WTC11 (cell line): ENCODE results near the gene NRXN3. TPM values are rescaled to one million over a fixed set of nuclear protein-coding genes. Genes with fewer than 3 reads are reported as not detected.

Source experiments
- ATAC-seq: fragments of 200-7000 bp; cut with Tn5 transposase; 2 replicates; pipeline ENCODE4 v1.10.0; 2021; ENCODE audit warnings: mild to moderate bottlenecking, moderate library complexity
- CTCF ChIA-PET: fragments of 300-600 bp; sonication (Branson Sonifier 250); formaldehyde crosslinking; loops from one replicate; lab custom pipeline; 2021; ENCODE audit warnings: antibody characterized with exemption; lab: Charles Lee
- POLR2A ChIA-PET: fragments of 350-600 bp; sonication (Branson Sonifier 250); formaldehyde crosslinking; loops from one replicate; lab custom pipeline; 2021; ENCODE audit warnings: antibody characterized with exemption; lab: Charles Lee
- DNase-seq: peaks from one replicate; pipeline ENCODE4 v3.0.0; 2021; ENCODE audit warnings: low spot score
- H3K27ac Mint-ChIP-seq: 2 replicates; pipeline ENCODE4 v1.8.0; 2021; ENCODE audit warnings: mixed read lengths
- H3K27me3 Mint-ChIP-seq: 2 replicates; pipeline ENCODE4 v1.8.0; 2021; ENCODE audit warnings: low read depth, mild to moderate bottlenecking, moderate library complexity, mixed read lengths
- H3K36me3 Mint-ChIP-seq: 2 replicates; pipeline ENCODE4 v1.8.0; 2021; ENCODE audit warnings: mixed read lengths
- H3K4me1 Mint-ChIP-seq: 2 replicates; pipeline ENCODE4 v1.8.0; 2022; ENCODE audit warnings: mixed read lengths
- H3K4me3 Mint-ChIP-seq: 2 replicates; pipeline ENCODE4 v1.8.0; 2021; ENCODE audit warnings: mild to moderate bottlenecking, moderate library complexity, mixed read lengths
- H3K9me3 Mint-ChIP-seq: 2 replicates; pipeline ENCODE4 v1.8.0; 2021; ENCODE audit warnings: mixed read lengths
- ATF1 ChIP-seq: sonication (generic); formaldehyde crosslinking; IDR thresholded peaks from 2 replicates; pipeline ENCODE4 v1.8.1; 2023; ENCODE audit warnings: mild to moderate bottlenecking, moderate library complexity, missing genetic modification reagents
- CREB1 ChIP-seq: sonication (generic); formaldehyde crosslinking; IDR thresholded peaks from 2 replicates; pipeline ENCODE4 v1.8.0; 2023; ENCODE audit warnings: mild to moderate bottlenecking, missing genetic modification reagents
- E2F5 ChIP-seq: sonication (generic); formaldehyde crosslinking; IDR thresholded peaks from 2 replicates; pipeline ENCODE4 v1.8.1; 2022; ENCODE audit warnings: mild to moderate bottlenecking, moderate library complexity, missing genetic modification reagents
- ELF4 ChIP-seq: sonication (generic); formaldehyde crosslinking; IDR thresholded peaks from 2 replicates; pipeline ENCODE4 v1.8.1; 2022; ENCODE audit warnings: low read depth, mild to moderate bottlenecking, moderate library complexity, missing genetic modification reagents
- FOXP1 ChIP-seq: sonication (generic); formaldehyde crosslinking; IDR thresholded peaks from 2 replicates; pipeline ENCODE4 v1.8.0; 2022; ENCODE audit warnings: missing genetic modification reagents, mild to moderate bottlenecking, moderate library complexity, borderline replicate concordance
- GABPB1 ChIP-seq: sonication (generic); formaldehyde crosslinking; IDR thresholded peaks from 2 replicates; pipeline ENCODE4 v1.8.1; 2023; ENCODE audit warnings: mild to moderate bottlenecking, missing genetic modification reagents
- GRHL2 ChIP-seq: fragments of 250-450 bp; sonication (Bioruptor Pico); IDR thresholded peaks from 2 replicates; pipeline ENCODE4 v1.8.0; 2022; ENCODE audit warnings: mild to moderate bottlenecking, moderate library complexity; ENCODE audit not compliant: insufficient replicate concordance, severe bottlenecking
- MAX ChIP-seq: sonication (generic); formaldehyde crosslinking; IDR thresholded peaks from 2 replicates; pipeline ENCODE4 v1.8.0; 2022; ENCODE audit warnings: mild to moderate bottlenecking, missing genetic modification reagents
- MLX ChIP-seq: sonication (generic); formaldehyde crosslinking; IDR thresholded peaks from 2 replicates; pipeline ENCODE4 v1.8.1; 2023; ENCODE audit warnings: mild to moderate bottlenecking, missing genetic modification reagents, moderate library complexity
- NR1H2 ChIP-seq: sonication (generic); formaldehyde crosslinking; IDR thresholded peaks from 2 replicates; pipeline ENCODE4 v1.9.0; 2021; ENCODE audit warnings: mild to moderate bottlenecking, moderate library complexity, missing genetic modification reagents
- PREB ChIP-seq: sonication (generic); formaldehyde crosslinking; IDR thresholded peaks from 2 replicates; pipeline ENCODE4 v1.8.1; 2022; ENCODE audit warnings: mild to moderate bottlenecking, missing genetic modification reagents, moderate library complexity, borderline replicate concordance
- PRRX2 ChIP-seq: fragments of 250-450 bp; sonication (Bioruptor Pico); IDR thresholded peaks from 2 replicates; pipeline ENCODE4 v1.8.0; 2021; ENCODE audit warnings: mild to moderate bottlenecking
- SMAD4 ChIP-seq: sonication (generic); formaldehyde crosslinking; IDR thresholded peaks from 2 replicates; pipeline ENCODE4 v1.8.0; 2022; ENCODE audit warnings: mild to moderate bottlenecking, missing genetic modification reagents
- STAT6 ChIP-seq: sonication (generic); formaldehyde crosslinking; conservative IDR thresholded peaks from 2 replicates; pipeline ENCODE4 v1.8.1; 2023; ENCODE audit warnings: mild to moderate bottlenecking, low read depth, missing genetic modification reagents, moderate library complexity
- TCF7 ChIP-seq: sonication (generic); formaldehyde crosslinking; IDR thresholded peaks from 2 replicates; pipeline ENCODE4 v1.8.0; 2022; ENCODE audit warnings: mild to moderate bottlenecking, low read depth, missing genetic modification reagents, moderate library complexity
- USF1 ChIP-seq: sonication (generic); formaldehyde crosslinking; IDR thresholded peaks from 2 replicates; pipeline ENCODE4 v1.8.0; 2022; ENCODE audit warnings: mild to moderate bottlenecking, missing genetic modification reagents
- USF2 ChIP-seq: sonication (generic); formaldehyde crosslinking; IDR thresholded peaks from 2 replicates; pipeline ENCODE4 v1.8.1; 2023; ENCODE audit warnings: mild to moderate bottlenecking, missing genetic modification reagents, moderate library complexity
- ZMAT4 ChIP-seq: fragments of 250-450 bp; sonication (Bioruptor Pico); IDR thresholded peaks from 2 replicates; pipeline ENCODE4 v1.9.0; 2021; ENCODE audit warnings: mild to moderate bottlenecking
- ZNF396 ChIP-seq: fragments of 250-450 bp; sonication (Bioruptor Pico); IDR thresholded peaks from 2 replicates; pipeline ENCODE4 v1.8.0; 2021; ENCODE audit warnings: mild to moderate bottlenecking, moderate library complexity, borderline replicate concordance
- ZNF416 ChIP-seq: fragments of 250-450 bp; sonication (Bioruptor Pico); IDR thresholded peaks from 2 replicates; pipeline ENCODE4 v1.9.0; 2021; ENCODE audit warnings: mild to moderate bottlenecking, inconsistent platforms
- ZNF671 ChIP-seq: fragments of 250-450 bp; sonication (Bioruptor Pico); IDR thresholded peaks from 2 replicates; pipeline ENCODE4 v1.8.0; 2021; ENCODE audit warnings: mild to moderate bottlenecking
- total RNA-seq: library from RNA; stranded (reverse); gene quantifications from 3 replicates; pipeline ENCODE4 v1.2.3, GENCODE V29; 2021

NRXN3 gene
- total RNA-seq, 1 experiment from 2014 or later = 3.0 TPM

GRCh38 chr14:78319406-78319805 is 149.2 kb downstream of the NRXN3 start:
- DNase-seq = no peak
- peaks cover 41% of the 10 kb centered on the region for H3K4me1 Mint-ChIP-seq
- TF ChIP-seq USF2 (CRISPR knock-in tag) (no peak), ZNF396 (CRISPR knock-in tag) (no peak), NR1H2 (CRISPR knock-in tag) (no peak), FOXP1 (CRISPR knock-in tag) (no peak), CREB1 (CRISPR knock-in tag) (no peak), ZNF671 (no peak), MAX (CRISPR knock-in tag) (no peak), PRRX2 (no peak), SMAD4 (no peak), ZNF416 (CRISPR knock-in tag) (no peak)
- no peaks in the 10 kb centered on the region for H3K27me3 Mint-ChIP-seq
- POLR2A ChIA-PET = no interaction called here
- no peaks in the 10 kb centered on the region for H3K36me3 Mint-ChIP-seq
- no peaks in the 10 kb centered on the region for H3K9me3 Mint-ChIP-seq
- H3K27ac Mint-ChIP-seq = no peak overlapping the region
- no peak overlapping the region for H3K4me3 Mint-ChIP-seq
- CTCF ChIA-PET = no interaction called here
- ATAC-seq = no peak

GRCh38 chr14:78319887-78320635 is 149.9 kb downstream of the NRXN3 start:
- no peak overlapping the region for H3K4me3 Mint-ChIP-seq
- no peak for TF ChIP-seq GABPB1 (CRISPR knock-in tag)
- TF ChIP-seq STAT6 = no peak
- no peak for TF ChIP-seq TCF7 (CRISPR knock-in tag)
- no peak for TF ChIP-seq ELF4 (CRISPR knock-in tag)
- no peak for TF ChIP-seq CREB1 (CRISPR knock-in tag)
- TF ChIP-seq ATF1 (CRISPR knock-in tag) = no peak
- no peak for TF ChIP-seq ZMAT4
- TF ChIP-seq USF1 (CRISPR knock-in tag) = no peak
- TF ChIP-seq GRHL2 (CRISPR knock-in tag) = no peak
- no peak for TF ChIP-seq PREB (CRISPR knock-in tag)
- TF ChIP-seq E2F5 = no peak
- TF ChIP-seq USF2 (CRISPR knock-in tag) = no peak
- no peak for TF ChIP-seq MLX
- no peak overlapping the region for H3K27ac Mint-ChIP-seq
- ATAC-seq (no peak), DNase-seq (no peak)
- H3K36me3 Mint-ChIP-seq = no peaks in the 10 kb centered on the region
- H3K9me3 Mint-ChIP-seq = no peaks in the 10 kb centered on the region
- peaks cover 36% of the 10 kb centered on the region for H3K4me1 Mint-ChIP-seq
- no peaks in the 10 kb centered on the region for H3K27me3 Mint-ChIP-seq
- ChIA-PET POLR2A (no interaction called here), CTCF (no interaction called here)
